Stimulated activated CD4-positive, alpha-beta T cell treated with anti-CD3 and anti-CD28 coated beads, Interleukin-2, amount 100 ng/mL, for 48 hours (primary cell): Measurements from ENCODE around the gene DDAH1.

Experiments used
- DNase-seq, 2 donors: peaks; one replicate each; pipeline ENCODE4 v3.0.0-alpha.2; 2020

The DDAH1 gene

DNA sequence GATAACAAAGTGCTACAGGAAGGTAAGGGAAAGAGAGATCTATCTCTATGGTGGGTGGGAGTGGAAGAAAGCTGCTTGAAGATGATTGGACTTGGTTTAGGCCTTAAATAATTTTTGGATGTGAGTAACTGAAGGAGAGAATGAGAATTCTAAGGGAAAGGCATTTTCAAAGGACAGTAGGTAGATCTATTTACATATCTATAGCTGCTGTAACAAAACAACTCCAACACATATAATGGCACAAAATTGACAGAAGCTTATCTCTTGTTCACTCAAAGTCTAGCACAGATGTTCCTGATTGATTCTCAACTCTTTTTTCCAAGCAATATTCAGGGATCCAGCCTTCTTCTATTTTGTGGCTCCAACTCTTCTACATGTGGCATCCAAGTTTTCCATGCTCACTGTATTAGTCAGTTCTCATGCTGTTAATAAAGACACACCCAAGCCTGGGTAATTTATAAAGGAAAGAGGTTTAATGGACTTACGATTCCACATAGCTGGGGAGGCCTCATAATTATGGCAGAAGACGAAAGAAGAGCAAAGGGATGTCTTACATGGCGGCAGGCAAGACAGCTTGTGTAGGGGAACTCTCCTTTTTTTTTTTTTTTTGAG is 3.1 kb upstream of the DDAH1 start:
- DNase-seq: no peak

DNA sequence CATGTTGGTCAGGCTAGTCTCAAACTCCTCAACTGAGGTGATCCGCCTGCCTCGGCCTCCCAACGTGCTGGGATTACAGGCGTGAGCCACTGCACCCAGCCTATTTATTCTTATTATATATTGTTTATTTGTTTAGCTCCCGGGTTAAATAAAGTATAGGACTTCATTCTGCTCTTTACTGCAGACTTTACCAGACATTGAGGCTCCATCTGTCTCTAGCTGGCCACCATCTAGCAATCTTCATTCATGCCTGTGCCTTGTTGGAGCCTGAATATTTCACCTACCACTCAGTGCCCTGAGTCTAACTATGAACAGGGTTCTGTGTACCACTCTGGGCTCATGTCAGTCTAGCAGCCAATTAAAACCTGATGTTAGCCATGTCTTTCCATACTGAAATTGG is 2.1 kb upstream of the DDAH1 start:
- DNase-seq: no peak

DNA sequence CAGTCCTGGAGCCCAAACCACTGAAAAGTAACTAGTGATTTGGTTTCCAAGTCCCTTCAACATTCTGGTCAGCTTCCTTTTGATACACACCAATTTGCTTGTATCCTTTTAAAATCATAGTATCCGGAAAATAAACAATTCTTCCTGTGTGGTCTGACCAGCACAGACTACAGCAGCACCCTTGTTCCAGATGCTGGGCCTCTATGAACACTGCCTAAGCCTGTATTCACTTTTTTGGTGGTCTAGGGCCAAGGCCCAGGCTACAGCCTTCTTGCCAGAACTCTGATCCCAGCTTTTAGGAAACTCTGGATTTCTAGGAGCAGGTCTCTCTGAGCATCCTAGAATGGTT is 801 bp upstream of the DDAH1 start:
- no peak for DNase-seq

DNA sequence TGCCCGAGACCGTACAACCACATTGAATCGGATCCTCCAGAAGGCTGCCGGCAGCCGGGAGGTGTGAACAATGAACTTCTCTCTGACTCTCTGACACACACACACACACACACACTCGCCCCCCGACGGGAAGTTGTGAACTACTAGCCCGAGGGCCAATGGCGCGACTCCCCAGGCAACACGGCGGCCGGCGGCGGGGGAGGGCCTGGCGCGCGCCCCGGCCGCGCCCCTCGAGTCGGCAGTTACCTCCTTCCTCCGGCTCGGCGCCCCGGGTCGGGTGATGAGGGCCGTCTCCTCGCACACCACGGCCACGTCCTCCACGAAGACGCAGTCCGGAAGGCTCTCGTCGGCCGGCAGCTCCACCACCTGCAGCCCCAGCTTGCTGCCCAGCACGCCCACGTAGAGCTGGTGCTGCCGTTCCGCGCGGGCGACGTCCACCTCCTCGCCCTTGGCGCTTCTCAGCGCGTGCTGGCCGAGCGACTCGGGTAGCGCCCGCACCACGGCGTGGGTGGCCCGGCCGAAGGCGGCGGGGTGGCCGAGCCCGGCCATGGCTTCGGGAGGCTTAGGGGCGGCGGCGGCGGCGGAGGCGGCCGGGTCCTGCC is 361 bp downstream of the DDAH1 start:
- DNase-seq: peak in 1 of 2 donors; percentile 13

DNA sequence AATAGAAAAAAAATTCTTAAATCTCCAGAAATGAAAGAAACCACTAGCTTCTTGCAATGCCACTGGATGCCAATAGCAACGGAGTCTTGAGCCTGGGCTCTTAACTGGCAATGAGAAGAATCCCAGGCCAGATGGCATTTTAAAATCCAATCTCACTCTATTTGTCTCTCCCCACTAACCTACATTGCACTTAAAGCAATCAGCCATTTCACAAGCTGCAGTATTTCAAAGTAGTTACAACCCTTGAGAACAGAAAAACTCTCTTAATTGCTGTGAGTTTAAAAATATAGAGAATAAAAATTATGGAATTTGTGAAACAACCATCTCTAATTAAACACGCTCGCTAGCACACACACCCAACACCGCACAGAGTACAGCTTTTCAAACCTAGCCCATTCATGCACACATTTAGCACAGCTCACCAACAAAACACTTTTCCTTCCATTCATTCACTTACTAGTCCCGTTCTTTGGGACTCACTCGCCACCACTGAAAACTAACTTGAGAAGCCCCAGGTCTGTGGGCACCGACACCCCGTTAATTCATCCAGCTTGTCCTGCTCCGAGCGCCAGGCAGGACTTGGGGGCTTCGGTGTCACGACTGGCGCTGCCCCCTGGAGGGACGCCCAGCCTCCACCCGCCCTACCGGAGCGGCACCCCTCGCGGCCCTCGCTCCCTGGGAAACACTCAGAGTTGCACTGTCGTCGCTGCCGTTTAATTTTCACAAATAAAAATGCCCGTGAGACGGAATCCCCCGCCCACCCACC is 1.0 kb downstream of the DDAH1 start:
- no peak for DNase-seq

DNA sequence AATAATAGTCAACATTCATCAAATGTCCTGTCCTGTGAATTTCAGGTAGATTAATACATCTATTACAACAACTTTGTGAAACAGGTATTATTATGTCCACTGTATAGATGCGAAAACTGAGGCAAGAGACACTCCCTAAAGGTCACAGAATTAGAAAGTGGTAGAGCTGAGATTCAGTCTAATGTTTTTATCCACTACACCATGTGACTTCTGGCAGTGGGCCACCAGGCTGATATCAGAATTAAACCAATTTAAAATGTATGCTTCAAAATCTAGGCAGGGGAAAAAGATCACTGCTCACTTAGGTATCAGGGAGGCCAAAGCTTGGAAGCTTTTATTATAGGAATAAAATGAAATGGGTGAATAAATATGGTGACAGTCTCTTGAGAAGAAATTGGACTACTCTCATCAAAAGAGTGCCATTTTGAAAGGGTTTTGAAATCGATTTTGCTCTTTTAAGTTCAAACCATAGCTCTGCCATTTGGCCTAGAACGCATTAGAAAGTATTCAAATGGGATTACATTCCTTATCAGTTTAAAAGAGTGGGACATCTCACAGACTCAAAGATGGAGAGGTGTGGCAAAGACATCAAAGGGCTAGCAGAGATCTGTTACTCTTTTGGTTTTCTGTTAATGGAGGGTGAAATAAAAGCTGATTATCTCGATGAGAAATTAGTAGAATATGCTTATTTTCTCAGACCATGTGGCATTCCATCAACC is 1.9 kb downstream of the DDAH1 start:
- no peak for DNase-seq

DNA sequence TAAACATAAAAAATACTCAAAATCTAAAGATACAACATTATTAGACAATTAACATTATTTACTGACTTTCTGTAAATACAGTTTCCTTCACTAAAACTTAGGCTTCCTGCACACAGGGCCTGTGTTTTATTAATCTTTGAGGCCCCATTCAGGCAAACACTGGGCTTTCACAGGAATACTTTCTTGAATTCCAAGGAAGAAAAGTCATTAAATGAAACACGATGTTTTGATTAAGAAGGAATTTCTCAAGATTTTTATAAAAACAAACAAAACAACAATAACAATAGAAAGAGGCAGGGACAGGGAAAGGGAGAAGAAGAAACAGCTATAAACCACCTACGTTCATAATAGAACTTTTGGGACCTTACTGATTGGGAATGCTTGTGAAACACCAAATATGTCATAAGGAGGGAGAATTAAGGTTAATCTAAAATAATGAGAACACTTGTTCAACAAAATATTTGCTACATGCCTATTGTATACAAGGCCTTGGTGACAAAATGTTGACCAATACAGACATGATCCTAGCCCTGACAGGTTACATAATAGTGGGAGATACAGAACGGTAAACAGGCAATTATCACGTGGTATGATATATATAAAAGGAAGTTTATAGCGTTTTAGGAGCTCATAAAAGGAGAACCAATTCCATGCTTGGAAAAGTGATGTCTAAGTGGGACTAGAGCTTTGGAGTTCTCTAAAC is 3.6 kb downstream of the DDAH1 start:
- DNase-seq: no peak

DNA sequence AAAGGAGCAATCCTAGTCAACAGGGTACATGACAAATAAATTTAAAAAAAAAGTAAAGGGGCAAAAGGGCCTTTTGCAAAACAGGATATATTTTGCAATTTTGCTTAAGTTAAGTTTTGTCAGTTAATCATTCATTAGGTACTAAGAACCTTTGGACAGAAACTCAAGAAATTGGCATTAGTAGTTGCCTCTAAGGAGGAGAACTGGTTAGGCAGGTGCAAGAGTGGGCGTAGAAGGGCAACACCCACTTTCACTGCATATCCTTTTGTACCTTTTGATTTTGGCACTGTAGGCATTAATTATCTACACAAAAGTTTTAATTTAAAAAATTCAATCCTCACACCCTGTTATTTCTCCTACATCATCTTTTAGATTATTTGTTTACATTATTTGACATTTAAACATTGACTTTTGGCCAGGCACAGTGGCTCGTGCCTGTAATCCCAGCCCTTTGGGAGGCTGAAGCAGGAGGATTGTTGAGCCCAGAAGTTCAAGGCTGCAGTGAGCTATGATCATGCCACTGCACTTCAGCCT is 4.3 kb downstream of the DDAH1 start:
- no peak for DNase-seq

DNA sequence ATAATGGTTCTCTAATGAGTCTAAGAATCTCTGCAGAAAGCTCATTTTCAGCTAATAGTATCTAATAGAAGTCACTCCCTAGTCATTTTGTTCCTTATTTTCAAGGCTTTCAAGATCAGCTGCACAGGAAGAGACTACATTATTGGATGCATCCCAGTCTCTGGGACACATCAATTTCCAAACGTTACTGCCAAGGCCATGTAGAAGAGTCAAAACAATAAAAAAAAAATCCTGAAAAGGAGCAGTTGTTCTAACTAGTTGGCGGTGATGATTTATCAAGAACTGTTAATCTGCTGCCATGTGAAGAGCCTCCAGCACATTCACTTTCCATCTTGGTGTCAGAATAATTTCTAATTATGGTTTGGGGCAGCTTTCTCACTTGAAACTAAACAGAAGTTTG is 5.7 kb downstream of the DDAH1 start:
- DNase-seq: no peak

DNA sequence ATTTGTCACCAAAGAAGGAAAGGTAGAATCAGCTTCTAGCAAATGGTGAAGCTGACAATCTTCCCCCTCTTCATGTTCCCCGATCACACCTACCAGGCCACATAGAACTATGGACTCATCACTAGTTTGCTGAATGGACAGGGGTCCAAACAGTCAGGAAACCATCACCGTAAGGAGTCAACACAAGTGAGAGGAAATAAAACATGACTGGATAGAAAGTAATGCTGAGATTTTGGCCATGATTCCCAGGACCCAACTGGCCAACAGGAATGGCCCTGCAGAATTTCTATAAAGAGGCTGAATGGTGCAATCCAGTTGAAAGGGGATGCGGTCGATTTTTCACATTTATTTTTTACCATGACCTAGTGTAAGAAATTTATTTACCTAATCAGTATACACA is 10.7 kb downstream of the DDAH1 start:
- no peak for DNase-seq

DNA sequence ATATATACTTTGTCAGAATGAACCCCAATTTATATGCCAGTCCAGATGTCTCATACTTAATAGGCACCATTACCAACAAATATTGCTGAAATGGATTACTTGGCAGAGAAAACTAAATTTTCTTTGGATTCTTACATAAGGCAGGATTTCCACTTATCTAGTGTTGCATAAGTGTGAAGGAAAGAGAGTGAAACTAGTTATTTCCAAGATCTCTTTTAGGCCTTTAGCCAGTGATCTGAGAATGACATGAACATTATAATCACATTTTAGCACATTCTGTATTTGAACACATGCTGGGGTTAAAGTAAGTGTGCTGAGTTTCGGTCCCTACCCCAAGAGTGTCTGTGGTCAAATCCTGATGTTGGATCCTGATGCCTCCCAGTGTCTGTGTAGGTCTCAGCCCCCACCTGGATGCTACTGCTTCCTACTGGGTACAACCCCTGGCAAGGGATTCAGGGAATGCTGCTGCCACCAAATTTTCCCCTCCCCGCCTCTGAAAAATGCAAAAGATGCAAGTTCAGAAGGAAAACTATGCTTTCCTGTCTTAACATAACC is 11.2 kb downstream of the DDAH1 start:
- no peak for DNase-seq

DNA sequence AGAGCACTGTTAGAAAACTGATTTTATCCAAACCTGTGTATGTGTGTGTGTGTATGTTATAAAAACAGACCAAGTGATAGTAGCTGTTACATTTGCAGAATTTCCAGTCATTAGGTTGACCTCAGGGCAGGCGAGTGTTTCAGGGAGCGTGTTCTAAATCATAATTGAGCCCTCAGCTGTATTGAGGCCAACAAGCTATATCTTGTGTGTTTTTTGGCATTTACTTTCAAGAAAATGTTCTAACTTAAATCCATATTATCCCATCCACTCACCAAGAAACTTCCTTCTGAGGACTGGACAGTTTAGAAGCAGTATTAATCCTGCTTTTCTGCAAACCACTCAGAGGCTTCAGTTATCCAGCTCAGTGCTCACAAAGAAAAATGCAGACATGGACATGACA is 12.0 kb downstream of the DDAH1 start:
- no peak for DNase-seq

DNA sequence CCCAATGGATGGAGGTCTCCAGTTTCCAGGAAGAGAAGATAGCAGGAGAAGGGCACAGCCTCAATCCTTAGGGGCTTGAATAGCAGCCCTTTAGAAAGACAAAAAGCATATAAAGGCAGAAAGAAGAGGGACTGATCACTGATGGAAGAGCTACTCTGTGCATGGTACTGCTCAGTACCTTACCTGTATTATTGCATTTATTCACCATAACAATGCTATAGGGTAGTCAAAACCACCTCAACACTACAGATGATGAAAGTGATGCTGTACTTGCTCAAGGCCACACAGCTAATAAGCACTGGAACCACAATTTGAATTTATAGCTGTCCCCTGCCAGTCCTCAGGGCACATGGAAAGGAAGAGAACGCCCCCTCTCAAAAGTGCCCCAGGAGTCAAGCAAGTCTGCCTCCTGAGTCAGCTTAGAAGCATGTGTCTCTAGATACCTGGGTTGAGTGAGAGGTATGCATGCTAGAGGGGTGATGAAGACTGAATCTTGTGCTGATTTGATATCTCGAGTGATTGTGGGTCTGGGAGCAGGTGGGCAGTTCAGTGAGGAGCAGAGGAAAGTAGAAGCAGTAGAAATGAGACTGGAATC is 13.6 kb downstream of the DDAH1 start:
- no peak for DNase-seq

DNA sequence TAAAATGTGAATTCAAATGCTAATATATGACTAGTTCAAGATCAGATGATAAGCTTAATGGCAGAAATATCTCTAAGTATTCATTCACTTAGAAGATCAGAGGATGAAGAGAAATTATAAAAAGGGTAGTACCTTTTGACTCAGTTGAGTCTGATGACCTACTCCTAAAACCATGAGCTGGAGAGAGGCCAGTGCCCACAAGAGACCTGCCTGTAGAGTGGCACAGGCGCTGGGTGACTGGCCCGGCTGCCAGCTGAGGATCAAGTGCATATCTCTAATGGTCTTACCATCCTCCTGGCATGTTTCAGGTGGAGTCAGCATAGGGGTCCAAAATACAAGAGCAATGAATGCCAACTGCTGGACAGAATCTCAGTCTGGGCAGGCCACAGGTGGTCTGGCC is 14.1 kb downstream of the DDAH1 start:
- no peak for DNase-seq

DNA sequence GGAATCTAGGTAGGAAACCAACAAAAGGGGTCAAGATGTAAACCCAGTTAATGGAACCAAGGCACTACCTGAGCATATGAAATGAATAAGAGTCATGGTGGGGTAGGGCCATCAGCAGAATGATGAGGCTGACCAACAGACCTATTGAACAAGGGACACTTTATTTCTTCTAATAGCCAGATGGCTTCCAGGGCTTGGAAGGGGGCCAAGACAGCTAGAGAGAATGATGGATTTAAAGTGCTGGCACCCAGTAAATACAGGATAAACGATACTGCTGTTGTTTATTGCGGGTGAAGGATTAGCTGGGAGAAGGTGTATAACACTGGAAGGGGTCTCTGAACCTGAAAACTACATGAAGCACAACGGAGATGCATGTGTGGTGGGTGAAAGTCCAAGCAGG is 15.6 kb downstream of the DDAH1 start:
- no peak for DNase-seq

DNA sequence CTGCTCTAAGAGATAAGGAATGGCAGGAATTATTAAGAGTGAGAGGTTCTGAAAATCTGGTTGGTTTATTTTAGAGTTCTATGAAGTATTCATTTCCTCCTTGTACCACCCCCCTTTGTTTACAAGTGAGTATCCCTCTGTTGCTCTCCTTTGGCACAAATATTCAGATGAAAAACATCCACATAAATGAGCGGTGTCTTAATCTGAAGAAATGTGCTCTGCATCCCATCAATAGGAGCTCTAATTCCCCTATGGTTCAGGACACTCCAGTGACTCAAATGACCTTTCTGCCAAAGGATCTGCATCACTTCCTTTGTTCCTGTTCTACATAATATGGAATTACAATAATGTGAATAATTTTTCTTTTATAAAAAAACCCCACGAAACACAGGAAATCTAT is 16.6 kb downstream of the DDAH1 start:
- no peak for DNase-seq

DNA sequence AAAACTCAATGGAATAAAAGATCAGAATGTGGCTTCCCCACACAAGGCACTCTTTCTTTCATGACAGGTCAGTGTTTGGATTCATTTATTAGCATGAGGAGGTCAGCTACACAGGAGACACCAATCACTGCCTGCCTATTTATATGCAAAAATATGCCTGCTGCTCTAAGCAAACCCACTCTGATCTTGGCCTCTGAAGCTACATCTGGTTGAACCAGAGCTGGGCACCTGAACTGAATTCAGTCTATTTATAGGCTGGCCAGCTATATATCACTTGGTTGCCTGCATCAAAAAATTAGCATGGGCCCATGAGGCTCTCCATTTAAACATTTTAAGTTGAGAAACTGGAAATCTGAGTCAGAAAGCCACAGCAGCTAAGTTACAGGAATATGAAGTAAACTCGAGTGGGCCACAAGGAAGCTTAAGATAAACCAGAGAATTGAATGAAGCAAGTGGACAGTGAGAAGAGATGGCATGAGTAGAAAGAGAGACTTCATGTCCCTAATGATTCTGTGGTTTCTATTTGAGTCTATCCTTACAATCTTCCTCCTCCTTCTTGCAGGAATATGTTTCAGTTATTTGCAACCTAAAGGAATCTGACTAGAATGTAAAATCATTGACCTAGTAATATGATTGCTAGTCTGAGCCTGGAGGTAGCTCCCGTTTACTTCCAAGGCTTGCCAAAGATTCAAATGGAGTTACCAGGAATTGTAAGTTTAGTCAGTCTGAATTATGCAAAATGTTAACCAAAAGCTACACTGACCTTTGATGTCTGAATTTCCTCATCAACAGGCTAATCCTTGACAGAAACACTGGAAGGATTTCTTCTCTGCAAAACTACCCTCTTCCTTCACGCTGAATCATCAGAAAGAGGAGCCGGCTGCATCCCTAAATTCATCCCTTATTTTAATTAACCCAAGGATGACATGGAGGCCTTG is 17.7 kb downstream of the DDAH1 start:
- DNase-seq: no peak

DNA sequence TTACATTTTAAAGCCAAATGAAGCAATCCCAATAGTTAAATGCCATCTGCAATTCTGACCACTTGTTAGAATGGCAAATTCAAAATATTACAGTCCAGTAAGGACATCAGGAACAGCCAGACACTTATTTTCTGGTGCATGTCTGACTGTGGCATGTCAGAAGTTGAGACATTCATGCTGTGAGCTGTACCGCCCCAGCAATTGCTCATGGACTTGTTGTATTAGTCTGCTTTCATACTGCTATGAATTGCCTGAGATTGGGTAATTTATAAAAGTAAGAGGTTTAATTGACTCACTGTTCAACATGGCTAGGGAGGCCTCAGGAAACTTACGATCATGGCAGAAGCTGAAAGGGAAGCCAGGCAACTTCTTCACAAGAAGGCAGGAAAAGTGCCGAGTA is 19.1 kb downstream of the DDAH1 start:
- DNase-seq: no peak

DNA sequence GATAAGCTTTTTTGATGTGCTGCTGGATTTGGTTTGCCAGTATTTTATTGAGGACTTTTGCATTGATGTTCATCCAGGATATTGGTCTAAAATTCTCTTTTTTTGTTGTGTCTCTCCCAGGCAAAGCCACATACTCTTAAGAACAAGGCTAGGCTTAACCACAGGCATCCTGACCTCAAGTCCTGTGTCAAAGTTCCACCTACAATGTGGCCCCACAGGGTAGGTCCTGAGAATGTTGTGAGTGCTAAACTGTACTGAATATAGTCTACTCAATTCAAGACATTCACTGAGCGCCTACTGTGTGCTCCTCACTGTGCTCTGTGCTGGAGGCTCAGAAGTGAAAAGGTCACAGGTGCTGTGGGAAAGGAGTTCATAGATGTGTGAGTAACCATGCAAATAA is 20.6 kb downstream of the DDAH1 start:
- no peak for DNase-seq

DNA sequence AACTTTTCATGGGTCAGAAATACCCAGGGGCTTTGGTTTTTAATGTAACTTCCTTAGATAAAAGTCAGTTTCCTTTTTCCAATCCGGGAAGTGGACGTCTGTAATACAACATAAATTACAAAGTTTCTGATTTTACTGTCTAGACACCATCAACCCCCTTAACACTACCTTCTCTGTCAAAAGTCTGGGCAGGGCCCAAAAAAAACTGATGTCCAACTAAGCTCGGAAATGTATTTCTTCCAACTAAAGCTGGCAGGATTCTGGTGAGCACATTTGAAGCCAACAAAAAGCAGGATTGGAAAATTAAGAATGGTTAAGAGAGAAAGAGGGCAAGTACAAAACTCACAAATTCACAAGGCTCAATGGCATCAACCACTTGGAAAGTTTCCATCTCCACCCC is 24.3 kb downstream of the DDAH1 start:
- DNase-seq: no peak

DNA sequence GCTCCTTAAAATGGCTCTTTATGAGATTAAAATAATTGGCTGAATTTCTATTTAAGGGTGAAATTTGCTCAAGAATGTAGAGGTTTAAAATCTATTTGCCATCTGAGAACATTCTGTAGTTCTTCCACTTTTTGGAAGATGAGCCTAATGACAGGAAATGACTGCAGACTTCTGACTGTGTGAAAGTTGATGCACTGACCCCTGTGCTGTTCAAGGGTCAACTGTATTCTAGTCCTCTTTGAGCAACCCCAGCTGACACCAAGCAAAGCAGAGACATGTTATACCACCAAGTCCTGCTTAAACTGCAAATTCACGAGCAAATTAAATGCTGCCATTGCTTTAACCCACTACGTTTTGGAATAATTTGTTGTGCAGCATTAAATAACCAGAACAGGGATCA is 26.6 kb downstream of the DDAH1 start:
- no peak for DNase-seq
